C1 segment of cervical spinal cord (tissue), 14 donors: ENCODE measurements around the gene CMTM3.
"Not testable (repeated sequence)": the region's sequence is repeated elsewhere in the genome, so short reads cannot be mapped to it uniquely, and the experiment has no call there.

Experiments
- DNase-seq, 14 donors: peaks; one replicate each; lab custom pipeline; 2025; lab: John Stamatoyannopoulos, UW

The CMTM3 gene

DNA sequence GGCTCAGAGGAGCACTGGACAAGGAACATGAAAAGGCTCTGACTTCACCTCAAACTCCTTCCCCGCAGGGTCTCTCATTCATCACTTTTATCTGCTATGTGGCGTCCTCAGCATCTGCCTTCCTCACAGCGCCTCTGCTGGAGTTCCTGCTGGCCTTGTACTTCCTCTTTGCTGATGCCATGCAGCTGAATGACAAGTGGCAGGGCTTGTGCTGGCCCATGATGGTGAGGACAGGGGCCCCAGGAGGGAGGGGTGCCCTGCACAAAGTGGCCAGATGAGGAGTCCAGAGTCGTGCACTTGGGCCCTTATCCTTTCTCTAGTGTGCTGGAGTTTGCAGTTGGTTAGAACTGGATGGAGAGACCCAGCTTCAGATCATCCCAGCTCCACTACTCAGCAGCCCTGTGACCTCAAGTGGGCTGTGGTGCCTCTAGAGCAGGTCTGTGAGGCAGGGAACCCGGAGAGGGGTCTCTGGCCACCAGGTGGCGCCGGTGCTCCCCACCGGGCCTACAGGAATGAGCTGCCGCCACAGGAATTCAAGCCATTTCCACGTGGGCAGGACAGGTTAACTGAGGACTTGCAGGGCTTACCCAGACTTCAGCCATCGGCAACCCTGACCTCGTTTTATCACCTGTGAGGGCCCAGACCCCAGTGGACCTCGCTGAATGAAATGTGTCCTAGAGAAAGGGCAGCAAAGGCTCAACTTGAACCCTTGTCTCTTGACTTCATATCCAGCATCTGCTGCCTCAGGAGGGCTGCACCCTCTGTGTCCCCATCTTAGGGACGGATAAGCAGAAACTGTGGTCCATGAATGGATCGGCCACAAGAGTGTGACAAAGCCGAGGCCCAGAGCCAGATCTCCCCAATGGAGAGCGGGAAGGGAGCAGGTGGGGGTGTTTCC lies 4.0 kb downstream of the CMTM3 start:
- DNase-seq, result peak in 12 of 14 donors; percentile 23 to 80 (median 44)

DNA sequence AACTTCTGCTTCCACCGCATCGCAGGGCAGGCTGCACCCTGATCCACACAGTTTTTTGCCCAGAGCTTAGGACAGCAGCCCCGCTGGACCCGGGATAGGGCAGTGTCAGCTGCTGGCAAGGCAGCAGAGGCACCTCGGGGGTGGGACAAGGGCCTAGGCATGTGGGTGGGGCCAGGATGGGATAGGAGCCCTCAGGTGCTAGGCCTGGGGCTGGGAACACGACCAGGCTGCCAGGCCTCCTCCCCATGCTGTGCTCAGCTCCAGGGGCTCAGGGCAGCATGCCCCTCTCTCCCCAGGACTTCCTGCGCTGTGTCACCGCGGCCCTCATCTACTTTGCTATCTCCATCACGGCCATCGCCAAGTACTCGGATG lies 4.6 kb downstream of the CMTM3 start:
- no peak for DNase-seq

DNA sequence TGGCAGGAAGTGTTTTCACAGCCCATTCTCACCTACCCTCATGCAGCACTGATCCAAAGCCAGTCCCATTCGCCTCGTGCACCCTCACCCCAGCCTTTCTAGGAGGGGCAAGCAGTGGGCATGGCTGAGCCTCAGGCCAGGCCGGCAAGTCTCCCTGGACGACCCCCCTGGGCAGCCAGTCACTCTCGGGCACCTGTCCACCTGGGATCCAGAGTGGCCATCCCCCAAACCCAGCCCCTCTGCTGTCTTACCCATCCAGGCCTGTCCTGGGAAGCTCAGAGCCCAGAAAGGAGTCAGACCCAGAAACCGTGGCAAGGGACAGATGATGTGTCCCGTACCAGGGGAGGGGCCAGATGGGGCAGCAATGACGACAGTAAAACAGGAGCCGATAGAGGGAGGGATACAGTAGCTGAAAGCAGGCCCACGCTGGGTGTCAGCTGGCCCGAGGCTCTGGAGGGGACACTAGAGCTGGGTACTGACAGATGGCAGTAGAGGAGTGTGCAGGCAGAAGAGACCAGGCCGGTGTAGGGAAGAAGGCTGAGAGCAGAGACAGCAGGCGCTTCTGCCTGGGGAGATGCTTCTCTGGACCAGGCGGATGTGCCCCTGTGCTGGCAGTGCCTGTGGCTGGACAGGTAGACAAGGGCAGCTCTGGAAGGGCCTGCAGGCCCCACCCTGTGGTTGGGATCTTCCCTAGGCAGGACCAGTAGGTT lies 5.8 kb downstream of the CMTM3 start:
- peak in 1 of 14 donors; percentile 14 for DNase-seq

DNA sequence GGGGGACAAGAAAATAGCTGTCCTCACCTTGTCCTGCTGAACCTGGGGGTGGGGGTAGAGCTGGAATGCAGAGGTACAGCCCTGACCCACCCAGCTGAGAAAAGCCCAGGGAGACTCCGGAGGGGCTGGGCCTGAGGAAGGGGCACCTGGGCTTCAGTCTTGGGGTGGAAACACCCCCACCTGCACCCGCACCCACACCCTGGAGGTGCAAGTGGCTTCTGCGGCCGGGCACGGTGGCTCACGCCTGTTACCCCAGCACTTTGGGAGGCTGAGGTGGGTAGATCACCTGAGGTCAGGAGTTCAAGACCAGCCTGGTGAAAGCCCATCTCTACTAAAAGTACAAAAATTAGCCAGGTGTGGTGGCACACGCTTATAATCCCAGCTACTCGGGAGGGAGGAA lies 7.4 kb downstream of the CMTM3 start:
- DNase-seq, result not testable (repeated sequence)

DNA sequence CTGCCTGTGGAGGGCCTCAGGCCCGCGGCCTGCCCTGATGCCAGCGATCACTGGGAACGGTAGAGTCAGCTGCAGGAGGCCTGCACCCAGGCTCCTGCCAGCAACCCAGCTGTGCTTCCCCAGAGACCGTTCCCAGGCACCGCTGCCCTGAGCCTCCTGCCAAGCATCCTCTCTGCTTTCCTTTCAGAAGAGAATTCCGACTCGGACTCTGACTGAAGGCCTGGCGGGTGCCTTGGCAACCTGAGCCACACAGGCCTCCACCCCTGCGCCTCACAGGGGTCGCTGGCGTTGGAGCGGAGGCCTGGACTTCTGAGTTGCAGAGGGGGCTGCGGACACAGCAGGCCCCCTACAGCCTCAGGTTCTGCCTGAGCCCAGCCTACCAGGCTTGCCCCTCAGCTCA lies 7.9 kb downstream of the CMTM3 start:
- peak in 8 of 14 donors; percentile 26 to 73 (median 46) for DNase-seq

DNA sequence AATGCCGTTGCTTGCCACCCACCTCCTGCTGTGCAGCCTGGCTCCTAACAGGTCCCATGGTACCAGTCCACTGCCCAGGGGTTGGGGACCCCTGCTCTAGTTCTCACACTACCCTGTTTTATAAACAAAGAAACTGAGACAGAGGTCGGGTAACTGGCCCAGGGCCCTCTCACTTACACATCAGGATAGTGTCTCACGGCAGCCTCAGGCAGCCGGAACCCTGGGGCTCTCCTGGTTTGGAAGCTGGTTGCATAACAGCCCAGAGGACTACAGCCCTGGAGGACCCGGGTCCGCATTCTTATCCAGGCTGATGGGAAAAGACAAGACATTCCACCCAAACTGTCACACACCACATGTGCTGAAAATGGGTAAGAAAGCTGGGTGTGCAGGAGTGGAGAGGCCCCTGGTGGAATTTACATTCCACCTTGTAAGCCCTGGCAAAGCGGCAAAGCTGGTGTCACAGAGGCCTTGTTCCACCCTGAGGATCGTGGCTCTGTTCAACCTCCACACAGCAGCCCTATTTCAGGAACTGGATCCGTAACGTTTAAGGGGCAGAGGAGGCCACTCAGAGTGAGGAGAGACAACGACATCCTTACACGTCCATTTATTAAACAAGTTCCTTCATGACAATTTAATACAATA lies 9.8 kb downstream of the CMTM3 start:
- no peak for DNase-seq

DNA sequence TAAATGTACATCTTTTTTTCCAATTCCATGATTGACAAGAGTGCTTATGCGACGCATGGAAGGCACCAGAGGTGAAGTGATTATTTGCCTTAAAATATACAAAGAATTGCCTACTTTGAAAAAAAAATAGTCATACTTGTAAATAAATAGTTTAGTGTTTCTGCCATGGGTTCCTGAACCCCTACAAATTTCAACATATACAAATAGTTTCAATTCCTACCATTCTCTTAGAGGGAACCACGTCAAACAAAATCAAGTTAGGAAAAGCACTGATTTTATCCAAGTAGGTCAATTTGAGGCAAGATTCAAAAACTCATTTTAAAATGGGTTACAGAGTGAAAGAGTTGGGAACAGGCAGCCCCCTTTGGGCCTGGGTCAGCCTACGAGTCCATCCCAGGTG lies 11.7 kb downstream of the CMTM3 start:
- no peak for DNase-seq

DNA sequence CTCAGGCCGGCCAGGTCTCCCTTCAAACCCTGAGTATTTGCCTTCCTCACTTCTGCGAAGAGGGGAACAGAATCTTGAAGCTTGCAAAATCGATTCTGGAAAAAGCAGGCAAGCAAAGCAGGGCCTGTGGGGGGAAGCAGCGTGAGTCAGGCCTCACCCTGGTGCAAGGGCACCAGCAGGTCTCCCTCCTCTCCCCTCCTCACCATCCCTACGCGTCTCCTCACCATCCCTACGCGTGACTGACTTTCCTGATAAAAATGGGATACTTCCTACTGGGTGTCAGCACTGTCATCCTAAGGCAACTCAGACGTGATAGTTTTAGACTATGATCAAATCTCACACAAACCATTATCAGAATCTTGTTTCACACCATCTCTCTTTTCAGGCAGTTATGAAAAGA lies 12.1 kb downstream of the CMTM3 start:
- no peak for DNase-seq

DNA sequence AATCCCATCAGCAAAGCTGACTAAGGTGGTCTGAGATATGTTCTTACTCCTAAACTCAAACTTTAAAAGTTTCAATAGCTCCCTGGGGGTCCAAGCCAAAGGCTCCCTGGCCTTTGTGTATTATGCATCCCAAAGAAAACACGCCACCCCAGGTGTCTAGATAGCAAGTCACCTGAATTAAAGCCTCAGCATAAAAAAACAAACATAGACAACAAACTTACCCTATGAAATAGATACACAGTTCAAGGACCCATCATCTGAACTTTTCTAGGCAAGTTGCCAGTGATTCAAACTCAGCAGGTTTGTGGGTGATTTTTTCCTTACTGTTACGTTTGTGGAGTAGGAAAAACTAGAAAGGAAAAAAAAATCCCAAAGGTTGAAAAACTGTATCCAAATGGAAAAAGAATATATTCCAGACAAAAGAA lies 12.5 kb downstream of the CMTM3 start:
- DNase-seq, result no peak

DNA sequence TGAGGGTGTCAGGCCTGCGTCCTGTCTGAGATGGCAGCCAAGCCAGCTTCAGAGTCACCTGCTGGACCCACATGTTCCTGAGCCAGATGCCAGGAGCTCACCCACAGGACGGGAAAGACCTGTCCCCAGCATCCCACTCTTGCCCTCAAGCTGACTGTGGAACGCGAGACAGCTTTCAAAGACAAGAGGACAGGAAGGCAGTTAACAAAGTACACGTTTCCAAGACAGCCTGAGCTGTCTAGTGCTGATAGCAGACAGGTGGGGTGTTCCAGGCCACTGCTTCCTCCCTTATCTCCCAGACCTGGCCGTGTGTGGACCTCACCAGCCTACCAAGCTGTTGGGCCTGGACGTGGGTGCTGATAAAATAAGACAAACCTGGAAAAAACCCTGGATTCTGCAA lies 13.2 kb downstream of the CMTM3 start:
- DNase-seq, result no peak

DNA sequence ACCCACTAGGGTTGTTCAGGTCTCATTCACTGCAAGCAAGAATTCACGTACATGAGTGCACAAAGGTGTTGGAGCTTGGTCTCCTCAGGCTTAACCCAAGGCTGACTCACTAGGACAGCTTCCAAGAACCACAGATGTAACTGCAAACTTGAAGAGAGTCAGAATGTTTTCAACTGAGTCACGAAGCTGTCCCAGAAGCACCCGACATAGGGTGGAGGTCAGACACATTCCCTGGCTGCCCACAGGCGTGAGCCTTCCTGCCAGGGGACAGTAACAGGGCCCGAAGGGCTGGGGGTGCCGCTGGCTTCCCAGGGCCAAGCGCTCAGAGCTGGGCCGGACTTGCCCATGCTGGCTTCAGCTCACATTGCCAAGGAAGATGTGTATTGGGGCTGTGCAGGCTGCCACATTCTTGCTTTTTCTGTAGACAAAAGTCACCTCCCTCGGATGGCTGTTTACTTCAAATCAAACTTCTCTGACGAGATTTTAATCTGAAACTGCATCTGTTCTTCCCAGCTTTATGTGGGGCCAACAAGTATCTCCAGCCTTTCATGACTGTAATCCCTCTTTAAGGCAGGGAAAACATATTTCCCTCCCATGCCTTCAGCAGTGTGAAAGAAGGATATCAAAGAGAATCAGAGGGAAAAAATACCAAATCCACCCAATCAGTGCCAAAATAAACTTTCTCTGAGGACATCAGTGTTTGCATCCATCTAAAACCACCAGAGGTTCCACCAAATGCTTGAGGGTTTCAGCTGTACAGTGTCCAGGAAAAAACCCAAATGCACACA lies 14.3 kb downstream of the CMTM3 start:
- peak in 2 of 14 donors; percentile 9 to 22 for DNase-seq

DNA sequence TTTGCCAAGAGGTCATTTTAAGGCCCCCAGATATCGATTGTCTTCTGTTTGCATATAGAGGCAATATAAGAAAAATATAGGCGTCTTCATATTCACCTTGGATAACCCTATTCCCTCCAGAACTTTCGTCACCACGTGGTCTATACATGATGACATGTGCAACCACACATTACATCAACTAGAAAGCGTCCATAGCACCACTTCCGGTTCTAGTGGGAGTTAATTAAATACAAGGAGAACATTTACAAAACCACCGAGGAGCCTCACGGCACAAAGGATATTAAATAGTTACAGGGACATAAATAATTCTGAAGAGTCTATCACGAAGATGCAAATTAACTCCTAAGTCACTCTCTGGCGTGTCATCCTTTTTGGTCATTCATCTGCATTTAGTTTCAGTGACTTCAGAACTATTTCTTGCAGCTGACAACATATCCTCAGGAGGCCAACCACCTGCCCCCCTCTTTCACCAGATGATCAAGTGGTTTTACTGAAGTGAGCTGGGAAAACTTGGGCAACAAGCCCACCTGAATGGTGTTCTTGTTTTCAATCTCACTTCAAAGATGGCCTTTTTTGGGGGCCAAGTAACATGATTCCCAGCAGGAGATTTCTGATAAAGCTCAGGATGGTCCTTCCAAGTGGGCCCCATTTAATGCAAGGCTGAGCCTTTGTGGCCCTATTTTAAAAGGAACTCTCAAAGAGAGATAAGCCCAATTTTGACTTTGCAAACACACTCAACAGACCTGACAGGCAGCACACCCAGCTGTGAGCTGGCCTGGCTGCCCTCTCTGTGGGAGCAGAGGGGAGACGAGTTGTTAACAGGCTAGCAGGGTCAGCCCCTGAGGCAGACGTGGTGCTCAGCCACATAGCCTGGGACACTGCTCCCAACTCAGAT lies 15.3 kb downstream of the CMTM3 start:
- no peak for DNase-seq

DNA sequence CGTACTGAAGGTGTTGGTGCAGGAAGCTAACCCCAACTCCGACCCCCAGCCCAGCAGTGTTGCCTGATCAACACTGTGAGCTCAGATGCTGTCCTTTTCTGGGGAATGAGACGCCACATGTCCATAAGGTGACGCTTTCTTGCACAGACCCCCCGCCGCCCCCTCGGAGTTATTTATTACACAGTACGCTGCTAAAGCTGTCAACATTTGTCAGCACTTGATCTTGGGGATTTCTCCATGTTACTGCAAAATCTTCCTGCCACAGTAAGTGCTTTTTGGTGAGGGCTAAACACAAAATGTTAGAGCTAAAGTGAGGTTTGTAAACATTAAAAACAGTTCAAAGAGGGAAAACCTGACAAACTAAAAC lies 15.9 kb downstream of the CMTM3 start:
- DNase-seq, result no peak

DNA sequence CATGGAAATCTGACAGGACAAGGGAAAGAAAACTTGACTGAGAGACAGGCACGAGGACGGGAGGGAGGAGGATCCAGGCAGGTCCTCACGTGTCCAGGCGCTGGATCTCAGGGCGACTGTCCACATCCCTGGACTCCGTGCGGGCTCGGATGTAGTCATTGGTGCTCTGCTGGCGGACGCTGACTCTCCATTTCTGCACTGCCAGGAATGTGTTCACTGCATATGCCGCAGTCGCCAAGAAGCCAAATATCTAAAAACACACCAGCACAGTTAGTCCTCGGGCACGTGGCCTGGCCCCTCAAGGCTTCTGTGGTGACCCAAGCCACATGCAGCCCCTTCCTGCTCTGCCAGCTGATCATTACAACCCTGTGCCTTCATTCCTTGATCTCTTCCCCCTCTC lies 17.5 kb downstream of the CMTM3 start:
- no peak for DNase-seq

DNA sequence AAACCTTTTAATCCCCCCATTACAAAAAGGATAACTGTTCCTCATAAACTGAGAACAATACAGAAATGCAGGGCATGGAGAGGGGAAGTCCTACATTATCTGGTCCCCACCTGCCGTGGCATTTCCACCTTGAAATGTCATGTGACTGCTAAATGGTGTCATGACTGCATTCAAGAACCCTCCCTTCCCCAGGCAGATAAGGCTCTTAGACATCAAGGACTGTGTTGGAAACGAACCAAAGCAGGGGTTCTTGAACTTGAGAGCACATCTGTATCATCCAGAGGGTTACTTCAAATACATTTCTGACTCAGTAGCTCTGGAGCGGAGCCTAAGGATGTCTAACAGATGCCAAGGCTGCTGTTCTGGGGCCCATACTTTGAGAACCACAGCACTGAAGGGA lies 18.4 kb downstream of the CMTM3 start:
- no peak for DNase-seq

DNA sequence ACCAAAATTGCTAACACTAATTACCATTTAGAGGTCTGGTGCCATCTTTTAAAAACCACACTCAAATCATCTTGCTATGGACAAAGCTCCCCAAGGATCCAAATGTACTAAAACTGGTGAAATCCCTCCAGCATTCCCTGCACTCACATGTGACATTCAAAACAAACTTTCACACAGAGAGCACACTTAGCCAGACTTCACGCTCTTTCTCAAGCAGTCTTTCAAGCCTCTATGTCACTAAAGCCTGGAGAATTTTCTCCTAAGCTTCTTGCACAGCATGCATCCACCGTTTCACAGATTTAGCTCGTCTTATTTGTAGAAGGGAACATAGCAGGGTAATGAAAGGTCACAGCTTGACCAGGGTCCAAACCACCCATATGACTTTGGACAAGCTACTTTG lies 19.3 kb downstream of the CMTM3 start:
- no peak for DNase-seq

DNA sequence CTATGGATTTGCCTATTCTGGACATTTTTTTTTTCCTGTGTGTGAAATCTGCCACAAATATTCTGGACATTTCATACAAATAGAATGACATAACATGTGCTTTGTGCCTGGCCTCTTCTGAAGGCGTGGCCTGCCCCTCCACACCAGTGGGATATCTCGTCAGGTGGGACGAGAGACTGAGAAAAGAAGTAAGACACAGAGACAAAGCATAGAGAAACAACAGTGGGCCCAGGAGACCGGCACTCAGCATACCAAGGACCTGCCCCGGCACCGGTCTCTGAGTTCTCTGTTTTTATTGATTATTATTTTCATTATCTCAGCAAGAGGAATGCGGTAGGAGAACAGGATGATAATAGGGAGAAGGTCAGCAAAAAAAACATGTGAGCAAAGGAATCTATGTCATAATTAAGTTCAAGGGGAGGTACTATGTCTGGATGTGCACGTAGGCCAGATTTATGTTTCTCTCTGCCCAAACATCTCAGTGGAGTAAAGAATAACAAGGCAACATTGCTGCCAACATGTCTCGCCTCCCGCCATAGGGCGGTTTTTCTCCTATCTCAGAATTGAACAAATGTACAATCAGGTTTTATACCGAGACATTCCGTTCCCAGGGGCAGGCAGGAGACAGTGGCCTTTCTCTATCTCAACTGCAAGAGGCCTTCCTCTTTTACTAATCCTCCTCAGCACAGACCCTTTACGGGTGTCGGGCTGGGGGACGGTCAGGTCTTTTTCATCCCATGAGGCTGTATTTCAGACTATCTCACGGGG lies 23.3 kb downstream of the CMTM3 start:
- not testable (repeated sequence) for DNase-seq

DNA sequence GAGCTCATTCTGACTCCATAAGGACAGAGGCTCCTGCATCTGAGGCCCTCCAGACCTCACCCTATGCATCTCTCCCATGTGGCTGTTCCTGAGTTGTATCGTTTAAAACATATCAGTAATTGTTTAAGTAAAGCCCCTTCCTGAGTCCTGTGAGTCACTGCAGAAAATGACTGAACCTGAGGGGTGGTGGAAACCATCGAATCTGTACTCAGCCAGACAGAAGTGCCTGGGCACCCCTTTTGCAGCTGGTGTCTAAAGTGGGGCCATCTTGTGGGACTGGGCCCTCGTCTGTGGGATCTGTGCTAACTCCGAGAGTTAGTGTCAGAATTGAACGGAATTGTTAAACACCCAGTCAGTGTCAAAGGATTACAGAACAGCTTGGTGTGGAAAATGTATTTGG lies 25.4 kb downstream of the CMTM3 start:
- no peak for DNase-seq

DNA sequence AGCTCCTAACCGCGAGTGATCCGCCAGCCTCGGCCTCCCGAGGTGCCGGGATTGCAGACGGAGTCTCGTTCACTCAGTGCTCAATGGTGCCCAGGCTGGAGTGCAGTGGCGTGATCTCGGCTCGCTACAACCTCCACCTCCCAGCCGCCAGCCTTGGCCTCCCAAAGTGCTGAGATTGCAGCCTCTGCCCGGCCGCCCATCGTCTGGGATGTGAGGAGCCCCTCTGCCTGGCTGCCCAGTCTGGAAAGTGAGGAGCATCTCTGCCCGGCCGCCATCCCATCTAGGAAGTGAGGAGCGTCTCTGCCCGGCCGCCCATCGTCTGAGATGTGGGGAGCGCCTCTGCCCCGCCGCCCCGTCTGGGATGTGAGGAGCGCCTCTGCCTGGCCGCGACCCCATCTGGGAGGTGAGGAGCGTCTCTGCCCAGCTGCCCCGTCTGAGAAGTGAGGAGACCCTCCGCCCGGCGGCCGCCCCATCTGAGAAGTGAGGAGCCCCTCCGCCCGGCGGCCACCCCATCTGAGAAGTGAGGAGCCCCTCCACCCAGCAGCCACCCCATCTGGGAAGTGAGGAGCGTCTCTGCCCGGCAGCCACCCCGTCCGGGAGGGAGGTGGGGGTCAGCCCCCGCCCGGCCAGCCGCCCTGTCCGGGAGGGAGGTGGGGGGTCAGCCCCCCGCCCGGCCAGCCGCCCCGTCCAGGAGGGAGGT lies 26.2 kb downstream of the CMTM3 start:
- not testable (repeated sequence) for DNase-seq
